Gastrocnemius medialis (tissue), 4 donors: ENCODE measurements around the gene ASB18. TPM values are rescaled to one million over a fixed set of nuclear protein-coding genes. Genes with fewer than 3 reads are reported as not detected.

ENCODE experiments used
- ATAC-seq, 2 donors: fragments of 150-250 bp; one replicate each; pipeline ENCODE4 v1.9.1; 2016
- DNase-seq, 2 donors: peaks; one replicate each; pipeline ENCODE4 v3.0.0-alpha.2; 2019
- H3K27ac ChIP-seq, 4 donors: fragments of 200-600 bp; sonication (generic); 1 replicate in 1 of 4; 2 replicates in 3 of 4; pipeline ENCODE4 v1.5.1; 2016 to 2018; ENCODE audit warnings: mild to moderate bottlenecking in 2 of 4, moderate library complexity in 1 of 4
- H3K27me3 ChIP-seq, 3 donors: fragments of 200-600 bp; sonication (generic) in 2 of 3; 1 replicate in 1 of 3; 2 replicates in 2 of 3; pipeline versions ENCODE4 v1.5.1 to v1.6.0; 2016 to 2019; ENCODE audit warnings: mild to moderate bottlenecking in 1 of 3, moderate library complexity in 1 of 3
- H3K36me3 ChIP-seq, 2 donors: fragments of 200-600 bp; sonication (generic) in 1 of 2; one replicate each; pipeline ENCODE4 v1.5.1; 2017 to 2018
- H3K4me1 ChIP-seq, 2 donors: fragments of 200-600 bp; sonication (generic) in 1 of 2; one replicate each; pipeline ENCODE4 v1.5.1; 2016 to 2017; ENCODE audit warnings: mild to moderate bottlenecking in 2 of 2
- H3K4me3 ChIP-seq, 4 donors: fragments of 200-600 bp; sonication (generic) in 3 of 4; 1 replicate in 1 of 4; 2 replicates in 3 of 4; pipeline ENCODE4 v1.5.1; 2016 to 2019; ENCODE audit warnings: mild to moderate bottlenecking in 2 of 4
- H3K9me3 ChIP-seq, 3 donors: fragments of 200-600 bp; sonication (generic) in 2 of 3; 1 replicate in 1 of 3; 2 replicates in 2 of 3; pipeline ENCODE4 v1.5.1; 2016 to 2019
- CTCF ChIP-seq, 5 experiments: fragments of 450-650 bp in 3 of 5; fragments of 200-600 bp in 2 of 5; sonication (generic) in 2 of 5; IDR thresholded peaks in 4 of 5; conservative IDR thresholded peaks in 1 of 5; 1 replicate in 4 of 5; 2 replicates in 1 of 5; pipeline ENCODE4 v1.5.1; 2016 to 2019; ENCODE audit warnings: antibody characterized with exemption in 5 of 5, mild to moderate bottlenecking in 3 of 5, moderate library complexity in 3 of 5
- POLR2A ChIP-seq, 2 donors: fragments of 450-650 bp; IDR thresholded peaks; one replicate each; pipeline ENCODE4 v1.6.1; 2017; ENCODE audit warnings: antibody characterized with exemption in 2 of 2, mild to moderate bottlenecking in 2 of 2, moderate library complexity in 2 of 2
- in situ Hi-C, 4 donors: fragments of 200-750 bp; cut with MboI; loops; one replicate each; pipeline versions ENCODE4 v1.15.0 to v1.8.0; 2017; ENCODE audit warnings: low sequenced_read_pairs in 4 of 4
- intact Hi-C: fragments of 100-400 bp; cut with DNase I; formaldehyde crosslinking; loops from one replicate; pipeline ENCODE4 v1.15.1; 2023; ENCODE audit warnings: low total_unique reads
- total RNA-seq, 4 donors: library from RNA; depleted of rRNA; stranded (reverse); fragments of >200 nt; gene quantifications; one replicate each; pipeline versions ENCODE4 v1.1.0 to v1.2.3, GENCODE V29; 2016

ASB18 gene
- total RNA-seq, 4 donors from 2014 or later = 0.16 to 0.17 TPM; not detected in 2

GRCh38 chr2:236169741-236170589 lies 94.2 kb downstream of the ASB18 start:
- Histone ChIP-seq H3K4me1 (peaks cover 28 to 29% of the 10 kb centered on the region in 2 donors), H3K36me3 (no peaks in the 10 kb centered on the region), H3K27me3 (peaks cover 96 to 100% (median 98%) of the 10 kb centered on the region in 3 donors), H3K9me3 (no peaks in the 10 kb centered on the region), H3K4me3 (no peak overlapping the region), H3K27ac (no peak overlapping the region)
- ATAC-seq (no peak), DNase-seq (no peak)
- no peak for TF ChIP-seq CTCF (IDR thresholded peaks at IDR 0.05 in 4 of 5, conservative IDR thresholded peaks at IDR 0.05 in 1 of 5)
- no peak for TF ChIP-seq POLR2A (IDR thresholded peaks at IDR 0.05)
- intact Hi-C loops = no loop called here
- in situ Hi-C loops = no loop called here

GRCh38 chr2:236169151-236169721 lies 95.0 kb downstream of the ASB18 start:
- Histone ChIP-seq H3K36me3 (no peaks in the 10 kb centered on the region), H3K4me1 (peaks cover 36 to 37% of the 10 kb centered on the region in 2 donors), H3K27ac (no peak overlapping the region), H3K4me3 (no peak overlapping the region), H3K9me3 (no peaks in the 10 kb centered on the region), H3K27me3 (peaks cover 96 to 100% (median 98%) of the 10 kb centered on the region in 3 donors)
- ATAC-seq (no peak), DNase-seq (no peak)
- in situ Hi-C loops (no loop called here), intact Hi-C loops (no loop called here)
- TF ChIP-seq CTCF (IDR thresholded peaks at IDR 0.05 in 4 of 5, conservative IDR thresholded peaks at IDR 0.05 in 1 of 5) = no peak
- TF ChIP-seq POLR2A (IDR thresholded peaks at IDR 0.05) = no peak

GRCh38 chr2:236168110-236169080 lies 95.8 kb downstream of the ASB18 start, which contains the start of gene GBX2:
Gene GBX2, minus strand, starts transcription at chr2:236168386. Its CDS starts 415 bp downstream, at chr2:236167971.
- no peak within 1 kb of the TSS for H3K27ac ChIP-seq
- intact Hi-C loops = no loop called here
- peaks cover 39% of the 10 kb centered on the region in 2 donors for H3K4me1 ChIP-seq

More at GRCh38 chr2:236168110-236169080, 95.8 kb downstream of the ASB18 start, which contains the start of gene GBX2:
- peak within 1 kb of the TSS; percentile 34 to 51 (median 42) for H3K4me3 ChIP-seq
- peak; percentile 52 to 61 for ATAC-seq
- TF ChIP-seq CTCF (IDR thresholded peaks at IDR 0.05 in 4 of 5, conservative IDR thresholded peaks at IDR 0.05 in 1 of 5) (no peak), POLR2A (IDR thresholded peaks at IDR 0.05) (no peak)
- peaks cover 96 to 100% (median 98%) of the 10 kb centered on the region in 3 donors for H3K27me3 ChIP-seq
- H3K36me3 ChIP-seq = no peaks in the 10 kb centered on the region
- peak in 1 of 2 donors; percentile 21 for DNase-seq
- in situ Hi-C loops = no loop called here
- no peaks in the 10 kb centered on the region for H3K9me3 ChIP-seq
